ENCODE measurements around the gene DBF4. TPM values are rescaled to one million over a fixed set of nuclear protein-coding genes. Genes with fewer than 3 reads are reported as not detected.

The DBF4 gene
- total and polyA plus RNA-seq, 4 donors, result 2.3 to 27.0 (median 3.7) TPM

DNA sequence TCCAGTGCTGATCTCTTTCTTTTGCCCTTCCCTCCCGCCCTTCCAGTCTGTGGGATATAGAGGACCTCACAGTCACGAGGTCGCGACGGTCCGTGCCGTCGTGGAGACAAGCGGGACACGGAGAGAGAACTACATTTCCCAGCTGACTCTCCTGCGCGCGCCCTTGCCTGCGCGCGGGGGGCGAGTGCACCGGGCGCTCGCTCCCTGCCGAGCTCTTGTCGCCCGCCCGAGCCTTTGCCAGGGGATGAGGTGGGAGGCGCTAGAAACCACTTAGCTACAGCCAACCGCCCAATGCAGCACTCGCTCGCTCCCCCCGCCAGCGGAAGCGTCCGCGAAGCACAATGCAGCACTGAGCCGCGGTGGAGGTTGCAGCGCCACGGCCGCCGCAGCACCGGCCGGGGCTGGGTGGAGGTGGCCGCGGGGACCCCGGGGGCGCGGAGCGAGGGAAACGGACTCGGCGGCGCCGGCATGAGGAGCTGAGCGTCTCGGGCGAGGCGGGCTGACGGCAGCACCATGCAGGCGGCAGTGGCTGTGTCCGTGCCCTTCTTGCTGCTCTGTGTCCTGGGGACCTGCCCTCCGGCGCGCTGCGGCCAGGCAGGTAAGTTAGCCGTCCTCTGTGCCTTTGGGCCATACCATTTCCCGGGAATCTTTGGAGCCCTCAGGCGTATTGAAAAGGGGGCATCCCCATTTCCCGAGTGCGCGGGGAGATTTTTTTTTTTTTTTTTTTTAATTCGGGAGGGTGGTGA is 57.8 kb downstream of the DBF4 start, which contains the start of gene ADAM22:
Gene ADAM22, plus strand, starts transcription at position 299 of the 746 bp plus-strand sequence. Its CDS starts 215 bp downstream, at position 514.
- no peak within 1 kb of the TSS for H3K27ac ChIP-seq (ENCODE audit: low read depth in 1 of 2, low read length in 2 of 2)
- H3K4me3 ChIP-seq (ENCODE audit: low read depth in 1 of 3, low read length in 3 of 3), result peak within 1 kb of the TSS; percentile 61 to 75 (median 66)
- DNase-seq (ENCODE audit: low spot score), result peak; percentile 75
- peaks cover 11 to 21% (median 15%) of the 10 kb centered on the region in 4 donors for H3K4me1 ChIP-seq (ENCODE audit: control insufficient read depth in 4 of 4, insufficient read depth in 4 of 4, low read length in 3 of 4)
- peaks cover 0 to 4% (median 0%) of the 10 kb centered on the region in 4 donors for H3K27me3 ChIP-seq (ENCODE audit: control insufficient read depth in 4 of 4, insufficient read depth in 4 of 4, low read length in 3 of 4)
- whole genome bisulfite sequencing, result under 1% methylated on average over 70 of the region's 70 CpGs
- no peaks in the 10 kb centered on the region for H3K36me3 ChIP-seq (ENCODE audit: control insufficient read depth in 4 of 4, insufficient read depth in 3 of 4, low read depth in 1 of 4, low read length in 3 of 4)
- TF ChIP-seq, protein P1, sequence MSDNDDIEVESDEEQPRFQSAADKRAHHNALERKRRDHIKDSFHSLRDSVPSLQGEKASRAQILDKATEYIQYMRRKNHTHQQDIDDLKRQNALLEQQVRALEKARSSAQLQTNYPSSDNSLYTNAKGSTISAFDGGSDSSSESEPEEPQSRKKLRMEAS (IDR thresholded peaks at IDR 0.05), result no peak
- TF ChIP-seq HNF4G (IDR thresholded peaks at IDR 0.05), result no peak
- no peaks in the 10 kb centered on the region for H3K9me3 ChIP-seq (ENCODE audit: control insufficient read depth in 4 of 4, low read length in 3 of 4)
- H3K9ac ChIP-seq (ENCODE audit: low read depth in 1 of 2, low read length in 2 of 2), result no peak within 1 kb of the TSS

DNA sequence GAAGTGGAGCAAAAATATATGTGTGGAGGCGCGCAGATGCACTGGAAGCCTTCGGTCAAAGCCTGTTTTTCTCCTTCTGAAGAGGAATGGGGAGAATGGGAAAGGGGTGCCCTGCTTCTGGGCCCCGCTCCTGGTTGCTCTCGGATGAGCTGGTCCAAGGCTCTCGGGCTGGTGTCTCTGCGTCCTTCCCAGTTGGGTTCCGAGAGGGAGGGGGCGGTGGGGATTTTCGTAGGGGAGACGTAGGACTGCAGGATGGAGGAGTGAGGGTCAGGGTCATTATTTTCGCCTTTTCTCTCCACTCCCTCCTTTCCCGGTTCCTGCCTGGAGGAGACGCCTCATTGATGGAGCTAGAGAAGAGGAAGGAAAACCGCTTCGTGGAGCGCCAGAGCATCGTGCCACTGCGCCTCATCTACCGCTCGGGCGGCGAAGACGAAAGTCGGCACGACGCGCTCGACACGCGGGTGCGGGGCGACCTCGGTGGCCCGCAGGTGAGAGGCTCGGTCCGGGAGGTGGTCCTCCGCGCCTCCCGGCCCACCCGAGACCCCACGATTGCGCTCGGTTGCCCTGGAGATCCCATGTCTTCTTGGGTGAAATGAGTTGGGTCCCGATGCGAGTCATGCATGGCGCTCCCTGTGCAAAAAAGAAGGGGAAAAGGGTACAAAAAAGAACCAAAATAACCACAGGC is 58.5 kb downstream of the DBF4 start:
- Histone ChIP-seq H3K36me3 (ENCODE audit: control insufficient read depth in 4 of 4, insufficient read depth in 3 of 4, low read depth in 1 of 4, low read length in 3 of 4) (no peaks in the 10 kb centered on the region), H3K27ac (ENCODE audit: low read depth in 1 of 2, low read length in 2 of 2) (no peak overlapping the region), H3K9ac (ENCODE audit: low read depth in 1 of 2, low read length in 2 of 2) (no peak overlapping the region), H3K27me3 (ENCODE audit: control insufficient read depth in 4 of 4, insufficient read depth in 4 of 4, low read length in 3 of 4) (peaks cover 0 to 4% (median 0%) of the 10 kb centered on the region in 4 donors), H3K9me3 (ENCODE audit: control insufficient read depth in 4 of 4, low read length in 3 of 4) (no peaks in the 10 kb centered on the region), H3K4me3 (ENCODE audit: low read depth in 1 of 3, low read length in 3 of 3) (peak overlapping the region; percentile 29 to 75 (median 61)), H3K4me1 (ENCODE audit: control insufficient read depth in 4 of 4, insufficient read depth in 4 of 4, low read length in 3 of 4) (peaks cover 11 to 21% (median 15%) of the 10 kb centered on the region in 4 donors)
- no peak for DNase-seq (ENCODE audit: low spot score)
- TF ChIP-seq, protein P2, sequence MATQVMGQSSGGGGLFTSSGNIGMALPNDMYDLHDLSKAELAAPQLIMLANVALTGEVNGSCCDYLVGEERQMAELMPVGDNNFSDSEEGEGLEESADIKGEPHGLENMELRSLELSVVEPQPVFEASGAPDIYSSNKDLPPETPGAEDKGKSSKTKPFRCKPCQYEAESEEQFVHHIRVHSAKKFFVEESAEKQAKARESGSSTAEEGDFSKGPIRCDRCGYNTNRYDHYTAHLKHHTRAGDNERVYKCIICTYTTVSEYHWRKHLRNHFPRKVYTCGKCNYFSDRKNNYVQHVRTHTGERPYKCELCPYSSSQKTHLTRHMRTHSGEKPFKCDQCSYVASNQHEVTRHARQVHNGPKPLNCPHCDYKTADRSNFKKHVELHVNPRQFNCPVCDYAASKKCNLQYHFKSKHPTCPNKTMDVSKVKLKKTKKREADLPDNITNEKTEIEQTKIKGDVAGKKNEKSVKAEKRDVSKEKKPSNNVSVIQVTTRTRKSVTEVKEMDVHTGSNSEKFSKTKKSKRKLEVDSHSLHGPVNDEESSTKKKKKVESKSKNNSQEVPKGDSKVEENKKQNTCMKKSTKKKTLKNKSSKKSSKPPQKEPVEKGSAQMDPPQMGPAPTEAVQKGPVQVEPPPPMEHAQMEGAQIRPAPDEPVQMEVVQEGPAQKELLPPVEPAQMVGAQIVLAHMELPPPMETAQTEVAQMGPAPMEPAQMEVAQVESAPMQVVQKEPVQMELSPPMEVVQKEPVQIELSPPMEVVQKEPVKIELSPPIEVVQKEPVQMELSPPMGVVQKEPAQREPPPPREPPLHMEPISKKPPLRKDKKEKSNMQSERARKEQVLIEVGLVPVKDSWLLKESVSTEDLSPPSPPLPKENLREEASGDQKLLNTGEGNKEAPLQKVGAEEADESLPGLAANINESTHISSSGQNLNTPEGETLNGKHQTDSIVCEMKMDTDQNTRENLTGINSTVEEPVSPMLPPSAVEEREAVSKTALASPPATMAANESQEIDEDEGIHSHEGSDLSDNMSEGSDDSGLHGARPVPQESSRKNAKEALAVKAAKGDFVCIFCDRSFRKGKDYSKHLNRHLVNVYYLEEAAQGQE (IDR thresholded peaks at IDR 0.05), result no peak
- TF ChIP-seq, protein P1 (IDR thresholded peaks at IDR 0.05), result no peak
- no peak for TF ChIP-seq FOXA1 (IDR thresholded peaks at IDR 0.05)
- TF ChIP-seq, protein P3, sequence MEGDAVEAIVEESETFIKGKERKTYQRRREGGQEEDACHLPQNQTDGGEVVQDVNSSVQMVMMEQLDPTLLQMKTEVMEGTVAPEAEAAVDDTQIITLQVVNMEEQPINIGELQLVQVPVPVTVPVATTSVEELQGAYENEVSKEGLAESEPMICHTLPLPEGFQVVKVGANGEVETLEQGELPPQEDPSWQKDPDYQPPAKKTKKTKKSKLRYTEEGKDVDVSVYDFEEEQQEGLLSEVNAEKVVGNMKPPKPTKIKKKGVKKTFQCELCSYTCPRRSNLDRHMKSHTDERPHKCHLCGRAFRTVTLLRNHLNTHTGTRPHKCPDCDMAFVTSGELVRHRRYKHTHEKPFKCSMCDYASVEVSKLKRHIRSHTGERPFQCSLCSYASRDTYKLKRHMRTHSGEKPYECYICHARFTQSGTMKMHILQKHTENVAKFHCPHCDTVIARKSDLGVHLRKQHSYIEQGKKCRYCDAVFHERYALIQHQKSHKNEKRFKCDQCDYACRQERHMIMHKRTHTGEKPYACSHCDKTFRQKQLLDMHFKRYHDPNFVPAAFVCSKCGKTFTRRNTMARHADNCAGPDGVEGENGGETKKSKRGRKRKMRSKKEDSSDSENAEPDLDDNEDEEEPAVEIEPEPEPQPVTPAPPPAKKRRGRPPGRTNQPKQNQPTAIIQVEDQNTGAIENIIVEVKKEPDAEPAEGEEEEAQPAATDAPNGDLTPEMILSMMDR (IDR thresholded peaks at IDR 0.05; ENCODE audit: low read depth, low read length, missing input control), result no peak
- TF ChIP-seq RXRA (IDR thresholded peaks at IDR 0.05), result no peak
- TF ChIP-seq HNF4G (IDR thresholded peaks at IDR 0.05), result no peak
- TF ChIP-seq GABPA (IDR thresholded peaks at IDR 0.05 in 1 of 2, conservative IDR thresholded peaks at IDR 0.05 in 1 of 2), result no peak
- TF ChIP-seq JUND (IDR thresholded peaks at IDR 0.05), result no peak
- TF ChIP-seq, protein P4, sequence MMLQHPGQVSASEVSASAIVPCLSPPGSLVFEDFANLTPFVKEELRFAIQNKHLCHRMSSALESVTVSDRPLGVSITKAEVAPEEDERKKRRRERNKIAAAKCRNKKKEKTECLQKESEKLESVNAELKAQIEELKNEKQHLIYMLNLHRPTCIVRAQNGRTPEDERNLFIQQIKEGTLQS (IDR thresholded peaks at IDR 0.05), result no peak
- TF ChIP-seq FOXA2 (IDR thresholded peaks at IDR 0.05), result no peak
- no peak for TF ChIP-seq NR2F2 (IDR thresholded peaks at IDR 0.05)
- TF ChIP-seq SP1 (IDR thresholded peaks at IDR 0.05), result no peak
- TF ChIP-seq, protein P5, sequence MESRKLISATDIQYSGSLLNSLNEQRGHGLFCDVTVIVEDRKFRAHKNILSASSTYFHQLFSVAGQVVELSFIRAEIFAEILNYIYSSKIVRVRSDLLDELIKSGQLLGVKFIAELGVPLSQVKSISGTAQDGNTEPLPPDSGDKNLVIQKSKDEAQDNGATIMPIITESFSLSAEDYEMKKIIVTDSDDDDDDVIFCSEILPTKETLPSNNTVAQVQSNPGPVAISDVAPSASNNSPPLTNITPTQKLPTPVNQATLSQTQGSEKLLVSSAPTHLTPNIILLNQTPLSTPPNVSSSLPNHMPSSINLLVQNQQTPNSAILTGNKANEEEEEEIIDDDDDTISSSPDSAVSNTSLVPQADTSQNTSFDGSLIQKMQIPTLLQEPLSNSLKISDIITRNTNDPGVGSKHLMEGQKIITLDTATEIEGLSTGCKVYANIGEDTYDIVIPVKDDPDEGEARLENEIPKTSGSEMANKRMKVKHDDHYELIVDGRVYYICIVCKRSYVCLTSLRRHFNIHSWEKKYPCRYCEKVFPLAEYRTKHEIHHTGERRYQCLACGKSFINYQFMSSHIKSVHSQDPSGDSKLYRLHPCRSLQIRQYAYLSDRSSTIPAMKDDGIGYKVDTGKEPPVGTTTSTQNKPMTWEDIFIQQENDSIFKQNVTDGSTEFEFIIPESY (IDR thresholded peaks at IDR 0.05), result no peak
- TF ChIP-seq EGR1 (IDR thresholded peaks at IDR 0.05; ENCODE audit: low read depth in 2 of 2), result no peak
- TF ChIP-seq YY1 (IDR thresholded peaks at IDR 0.05), result no peak
- TF ChIP-seq TAF1 (conservative IDR thresholded peaks at IDR 0.05), result no peak
- TF ChIP-seq RAD21 (IDR thresholded peaks at IDR 0.05), result no peak
- TF ChIP-seq HNF4A (conservative IDR thresholded peaks at IDR 0.05), result no peak
- WGBS, result 4% methylated on average over 47 of the region's 47 CpGs

All from liver (tissue), 9 donors.